A549 (cell line): ENCODE data around the gene ATP2A2. TPM values are rescaled to one million over a fixed set of nuclear protein-coding genes. Genes with fewer than 3 reads are reported as not detected.

ENCODE experiments used
- ATAC-seq, 2 experiments: fragments of 200-7000 bp in 1 of 2; fragments of >200 bp in 1 of 2; cut with Nextera tagmentation in 1 of 2; cut with Tn5 transposase in 1 of 2; 3 replicates each; pipeline versions ENCODE4 v1.8.0 to v1.9.1; 2018 to 2020; ENCODE audit warnings: mild to moderate bottlenecking in 1 of 2, moderate library complexity in 1 of 2
- CTCF ChIA-PET: fragments of 300-600 bp; sonication (Branson Sonifier 250); formaldehyde crosslinking; extraction: SDS; loops from one replicate; lab custom pipeline; 2021; ENCODE audit warnings: antibody characterized with exemption, inconsistent platforms; lab: Yijun Ruan, JAX
- POLR2A ChIA-PET: fragments of 350-600 bp; formaldehyde crosslinking; extraction: SDS; loops from one replicate; lab custom pipeline; 2021; ENCODE audit warnings: antibody characterized with exemption, inconsistent platforms; lab: Yijun Ruan, JAX
- DNase-seq, 2 experiments: peaks; one replicate each; pipeline versions ENCODE4 v3.0.0 to v3.0.0-alpha.2; 2011 to 2016; ENCODE audit warnings: low read depth in 1 of 2, low spot score in 1 of 2
- FAIRE-seq: peaks from 2 replicates; lab custom pipeline; 2011; peaks lifted over from hg19 to GRCh38; lab: Jason Lieb, UNC
- H3K27ac ChIP-seq, 2 experiments: fragments of >200 bp; sonication (Bioruptor Twin); formaldehyde crosslinking; 3 replicates each; pipeline ENCODE4 v1.5.1; 2016 to 2017
- H3K4me1 ChIP-seq: fragments of >200 bp; sonication (Bioruptor Twin); formaldehyde crosslinking; 3 replicates; pipeline ENCODE4 v1.6.1; 2016
- H3K4me2 ChIP-seq: fragments of >200 bp; sonication (Bioruptor Twin); formaldehyde crosslinking; 3 replicates; pipeline ENCODE4 v1.6.1; 2016
- H3K4me3 ChIP-seq: fragments of >200 bp; sonication (Bioruptor Twin); formaldehyde crosslinking; 3 replicates; pipeline ENCODE4 v1.5.1; 2016
- H3K9me3 ChIP-seq: fragments of >200 bp; sonication (Bioruptor Twin); formaldehyde crosslinking; 3 replicates; pipeline ENCODE4 v1.6.1; 2016
- CEBPB ChIP-seq, 2 experiments: fragments of >200 bp in 1 of 2; sonication (Bioruptor Twin) in 1 of 2; formaldehyde crosslinking in 1 of 2; IDR thresholded peaks; 2 replicates each; pipeline ENCODE4 v1.6.1; 2012 to 2016
- CHD2 ChIP-seq: fragments of 150-350 bp; IDR thresholded peaks from 2 replicates; pipeline ENCODE4 v1.6.1; 2014; ENCODE audit warnings: low read length; ENCODE audit not compliant: partially characterized antibody
- CHD4 ChIP-seq: fragments of 200-600 bp; sonication (generic); IDR thresholded peaks from 2 replicates; pipeline ENCODE4 v1.6.1; 2016; ENCODE audit warnings: antibody characterized with exemption, mild to moderate bottlenecking, borderline replicate concordance
- EHF ChIP-seq: fragments of 250-450 bp; sonication (Bioruptor Pico); IDR thresholded peaks from 2 replicates; pipeline ENCODE4 v1.5.0; 2020; ENCODE audit warnings: mild to moderate bottlenecking
- EP300 ChIP-seq, 2 experiments: fragments of >200 bp; sonication (Bioruptor Twin); formaldehyde crosslinking; IDR thresholded peaks; 2 replicates in 1 of 2; 3 replicates in 1 of 2; pipeline ENCODE4 v1.6.1; 2016 to 2017
- HDAC2 ChIP-seq: fragments of 200-600 bp; sonication (generic); IDR thresholded peaks from 2 replicates; pipeline ENCODE4 v1.6.1; 2016
- HEYL ChIP-seq: fragments of 250-450 bp; sonication (Bioruptor Pico); IDR thresholded peaks from 2 replicates; pipeline ENCODE4 v1.8.0; 2021; ENCODE audit warnings: mild to moderate bottlenecking, moderate library complexity
- HOXB5 ChIP-seq: fragments of 250-450 bp; sonication (Bioruptor Pico); IDR thresholded peaks from 2 replicates; pipeline ENCODE4 v1.5.0; 2020; ENCODE audit warnings: mild to moderate bottlenecking, moderate library complexity
- MAZ ChIP-seq: fragments of 150-350 bp; IDR thresholded peaks from 2 replicates; pipeline ENCODE4 v1.6.1; 2014; ENCODE audit warnings: antibody characterized with exemption, low read depth, low read length, borderline replicate concordance
- MYC ChIP-seq: IDR thresholded peaks from 2 replicates; pipeline ENCODE4 v1.6.1; 2012; ENCODE audit warnings: mild to moderate bottlenecking, inconsistent platforms, low read length, improper control_type of control experiment, borderline replicate concordance
- POLR2A ChIP-seq: IDR thresholded peaks from 2 replicates; pipeline ENCODE4 v1.6.1; 2012; ENCODE audit warnings: mild to moderate bottlenecking, low read length
- RAD21 ChIP-seq, 2 experiments: fragments of >200 bp in 1 of 2; sonication (Bioruptor Twin) in 1 of 2; formaldehyde crosslinking in 1 of 2; IDR thresholded peaks in 1 of 2; conservative IDR thresholded peaks in 1 of 2; 2 replicates in 1 of 2; 3 replicates in 1 of 2; pipeline ENCODE4 v1.6.1; 2012 to 2018; ENCODE audit warnings: inconsistent platforms in 1 of 2
- RARB ChIP-seq: fragments of 250-450 bp; sonication (Bioruptor Pico); IDR thresholded peaks from 2 replicates; pipeline ENCODE4 v1.8.0; 2021; ENCODE audit warnings: mild to moderate bottlenecking, moderate library complexity
- TP53 ChIP-seq: fragments of 250-450 bp; sonication (Bioruptor Pico); IDR thresholded peaks from 2 replicates; pipeline ENCODE4 v1.5.0; 2021; ENCODE audit warnings: mild to moderate bottlenecking, moderate library complexity
- ZNF302 ChIP-seq: fragments of 250-450 bp; sonication (Bioruptor Pico); IDR thresholded peaks from 2 replicates; pipeline ENCODE4 v1.9.0; 2021; ENCODE audit warnings: inconsistent platforms, mild to moderate bottlenecking, moderate library complexity
- WGBS: methylation state at CpG from one replicate; pipeline ENCODE4 v1.1.6; 2017; ENCODE audit errors: missing lambda C conversion rate; 5-methylcytosine and 5-hydroxymethylcytosine counted together
- polyA plus RNA-seq, 4 experiments: library from polyadenylated mRNA; depleted of rRNA in 3 of 4; stranded (reverse); fragments of >200 nt; fragmentation: RNase III in 1 of 4; extraction: RNeasy Plus Mini Kit Qiagen cat#74134 plus additional on column Dnase treatment in 1 of 4; gene quantifications; 2 replicates in 3 of 4; 3 replicates in 1 of 4; pipeline ENCODE4 v1.2.3, GENCODE V29; 2011 to 2017
- TF ChIP-seq, protein P1 (sequence below): fragments of >200 bp; sonication (Bioruptor Twin); formaldehyde crosslinking; IDR thresholded peaks from 3 replicates; pipeline ENCODE4 v1.6.1; 2016
- TF ChIP-seq, protein P2 (sequence below): fragments of 200-600 bp; sonication (generic); IDR thresholded peaks from 2 replicates; pipeline ENCODE4 v1.6.1; 2016; ENCODE audit warnings: antibody characterized with exemption, mild to moderate bottlenecking, moderate library complexity
- TF ChIP-seq, protein P3 (sequence below): IDR thresholded peaks from 2 replicates; pipeline ENCODE4 v1.6.1; 2012
- TF ChIP-seq, protein P4 (sequence below): IDR thresholded peaks from 2 replicates; pipeline ENCODE4 v1.6.1; 2012
- TF ChIP-seq, protein P5 (sequence below): fragments of 250-450 bp; sonication (Bioruptor Pico); IDR thresholded peaks from 2 replicates; pipeline ENCODE4 v1.5.0; 2020; ENCODE audit warnings: low read depth, mild to moderate bottlenecking, moderate library complexity
- TF ChIP-seq, protein P6 (sequence below): fragments of 450-650 bp; IDR thresholded peaks from 2 replicates; pipeline ENCODE4 v1.6.1; 2014; ENCODE audit warnings: antibody characterized with exemption

The ATP2A2 gene
- polyA plus RNA-seq, 2 of the 4 experiments (the other 2 are of a cell fraction): 342 to 415 TPM

DNA sequence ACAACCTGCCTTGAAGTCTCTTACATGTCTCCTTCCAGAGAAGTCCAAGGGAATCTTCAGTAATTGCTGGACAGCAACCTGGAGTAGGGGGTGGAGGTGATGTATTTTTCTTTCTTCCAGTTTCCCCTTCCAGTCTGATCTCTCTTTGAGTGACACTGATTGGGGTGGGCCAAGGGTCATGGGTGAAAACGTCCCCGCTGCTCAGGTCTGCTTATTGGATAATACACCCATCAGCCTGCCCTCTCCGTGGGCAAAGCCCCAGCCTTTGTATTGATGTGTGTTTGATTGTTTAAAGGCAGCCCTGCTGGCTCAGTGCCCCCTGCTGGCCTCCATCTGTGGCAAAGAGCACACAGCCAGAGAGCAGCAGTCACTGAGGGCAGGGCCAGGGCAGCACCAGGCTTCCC is 35.7 kb upstream of the ATP2A2 start (continued):
- TF ChIP-seq HEYL (CRISPR knock-in tag): no peak
- TF ChIP-seq, protein P1, sequence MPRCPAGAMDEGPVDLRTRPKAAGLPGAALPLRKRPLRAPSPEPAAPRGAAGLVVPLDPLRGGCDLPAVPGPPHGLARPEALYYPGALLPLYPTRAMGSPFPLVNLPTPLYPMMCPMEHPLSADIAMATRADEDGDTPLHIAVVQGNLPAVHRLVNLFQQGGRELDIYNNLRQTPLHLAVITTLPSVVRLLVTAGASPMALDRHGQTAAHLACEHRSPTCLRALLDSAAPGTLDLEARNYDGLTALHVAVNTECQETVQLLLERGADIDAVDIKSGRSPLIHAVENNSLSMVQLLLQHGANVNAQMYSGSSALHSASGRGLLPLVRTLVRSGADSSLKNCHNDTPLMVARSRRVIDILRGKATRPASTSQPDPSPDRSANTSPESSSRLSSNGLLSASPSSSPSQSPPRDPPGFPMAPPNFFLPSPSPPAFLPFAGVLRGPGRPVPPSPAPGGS: no peak
- TF ChIP-seq EP300 (IDR thresholded peaks at IDR 0.05): no peak
- TF ChIP-seq, protein P2, sequence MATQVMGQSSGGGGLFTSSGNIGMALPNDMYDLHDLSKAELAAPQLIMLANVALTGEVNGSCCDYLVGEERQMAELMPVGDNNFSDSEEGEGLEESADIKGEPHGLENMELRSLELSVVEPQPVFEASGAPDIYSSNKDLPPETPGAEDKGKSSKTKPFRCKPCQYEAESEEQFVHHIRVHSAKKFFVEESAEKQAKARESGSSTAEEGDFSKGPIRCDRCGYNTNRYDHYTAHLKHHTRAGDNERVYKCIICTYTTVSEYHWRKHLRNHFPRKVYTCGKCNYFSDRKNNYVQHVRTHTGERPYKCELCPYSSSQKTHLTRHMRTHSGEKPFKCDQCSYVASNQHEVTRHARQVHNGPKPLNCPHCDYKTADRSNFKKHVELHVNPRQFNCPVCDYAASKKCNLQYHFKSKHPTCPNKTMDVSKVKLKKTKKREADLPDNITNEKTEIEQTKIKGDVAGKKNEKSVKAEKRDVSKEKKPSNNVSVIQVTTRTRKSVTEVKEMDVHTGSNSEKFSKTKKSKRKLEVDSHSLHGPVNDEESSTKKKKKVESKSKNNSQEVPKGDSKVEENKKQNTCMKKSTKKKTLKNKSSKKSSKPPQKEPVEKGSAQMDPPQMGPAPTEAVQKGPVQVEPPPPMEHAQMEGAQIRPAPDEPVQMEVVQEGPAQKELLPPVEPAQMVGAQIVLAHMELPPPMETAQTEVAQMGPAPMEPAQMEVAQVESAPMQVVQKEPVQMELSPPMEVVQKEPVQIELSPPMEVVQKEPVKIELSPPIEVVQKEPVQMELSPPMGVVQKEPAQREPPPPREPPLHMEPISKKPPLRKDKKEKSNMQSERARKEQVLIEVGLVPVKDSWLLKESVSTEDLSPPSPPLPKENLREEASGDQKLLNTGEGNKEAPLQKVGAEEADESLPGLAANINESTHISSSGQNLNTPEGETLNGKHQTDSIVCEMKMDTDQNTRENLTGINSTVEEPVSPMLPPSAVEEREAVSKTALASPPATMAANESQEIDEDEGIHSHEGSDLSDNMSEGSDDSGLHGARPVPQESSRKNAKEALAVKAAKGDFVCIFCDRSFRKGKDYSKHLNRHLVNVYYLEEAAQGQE: peak; percentile 74
- no peak for TF ChIP-seq CEBPB (IDR thresholded peaks at IDR 0.05)
- TF ChIP-seq HOXB5 (CRISPR knock-in tag): no peak

DNA sequence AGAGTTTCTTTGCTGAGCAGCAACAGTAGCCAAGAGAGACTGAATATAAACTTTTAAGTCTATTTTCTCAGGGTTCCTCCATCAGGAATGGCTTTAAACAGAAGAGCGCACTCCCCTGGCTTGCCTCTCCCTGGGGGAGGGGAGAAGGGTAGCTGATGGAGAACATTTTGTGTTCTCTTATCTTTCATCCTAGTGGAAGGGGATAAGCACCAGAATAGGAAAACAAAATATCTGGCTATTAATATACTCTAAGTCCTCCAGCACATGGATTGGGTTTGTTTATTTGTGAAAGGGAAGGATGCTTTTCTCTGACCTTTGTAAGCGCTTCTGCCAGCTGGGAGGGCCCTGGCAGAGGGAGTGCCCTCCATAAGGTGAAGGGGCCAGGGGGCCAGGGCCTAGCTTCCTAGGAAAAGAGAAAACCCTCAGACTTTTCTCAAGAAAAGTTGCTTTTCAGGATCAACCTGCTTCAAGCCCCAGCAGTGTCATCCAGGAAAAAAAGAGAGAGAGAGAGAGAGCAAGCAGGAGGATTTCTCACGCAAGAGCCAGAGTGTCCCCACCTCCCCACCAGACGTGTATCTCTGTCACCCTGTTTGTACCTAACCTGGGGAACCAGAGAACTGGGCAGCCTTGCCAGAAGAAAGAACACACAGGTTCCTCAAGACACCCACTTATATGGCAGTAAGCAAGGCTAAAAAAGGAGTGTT is 34.3 kb upstream of the ATP2A2 start:
- H3K4me3 ChIP-seq: peak overlapping the region; percentile 6; the same call in 1 of the 3 replicates

DNA sequence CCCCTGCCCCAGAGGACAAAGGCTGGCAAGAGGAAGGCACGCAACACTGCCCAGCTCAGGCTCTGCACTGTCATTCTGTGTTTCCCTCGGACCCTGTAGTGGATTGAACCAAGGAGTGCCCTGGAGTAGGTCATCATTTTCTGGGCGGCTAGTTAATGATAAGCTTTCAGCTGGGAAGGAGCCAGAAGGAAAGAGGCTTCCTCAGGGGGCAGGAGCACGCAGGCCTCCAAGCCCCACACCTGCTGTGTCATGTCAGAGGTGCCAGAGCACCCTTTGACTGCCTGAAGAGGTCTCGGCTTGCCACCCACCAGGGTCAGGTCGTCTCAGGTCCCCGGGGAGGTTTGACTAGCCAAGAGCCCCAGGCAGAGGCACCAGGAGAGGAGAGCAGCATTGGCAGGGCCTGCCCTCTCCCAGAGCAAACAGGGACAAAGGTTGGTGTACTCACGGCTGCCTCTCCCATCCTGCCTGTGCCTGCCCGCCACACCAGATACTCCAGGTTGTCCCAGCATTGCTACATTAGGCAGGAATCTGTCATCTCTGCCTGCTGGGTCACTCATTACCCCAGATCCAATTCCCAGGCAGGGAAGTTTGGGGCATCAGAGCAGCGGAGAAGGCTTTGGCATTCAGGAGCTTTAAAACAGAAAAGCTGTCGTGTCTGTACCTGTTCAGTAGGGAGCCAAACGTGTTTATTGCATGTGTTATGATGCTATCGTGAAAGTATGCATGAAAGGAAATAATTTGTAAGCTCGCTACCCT is 33.5 kb upstream of the ATP2A2 start:
- peaks cover 76% of the 10 kb centered on the region for H3K4me1 ChIP-seq
- peak overlapping the region; percentile 89 for H3K4me2 ChIP-seq
- H3K27ac ChIP-seq: peak overlapping the region; percentile 96 to 97
- 0 out of 3 replicates have a peak overlapping the region, but pooled peaks have one; percentile 6 for H3K4me3 ChIP-seq
- WGBS: 3% methylated on average over 14 of the region's 14 CpGs
- FAIRE-seq: peak; percentile 95
- peak; percentile 87 to 89 for ATAC-seq
- ChIA-PET POLR2A (interaction anchor here (0.5 to 2.1 kb wide), 11 partner anchors 9 to 138 kb away, joined by 3 to 40 read pairs (median 4); partner anchors contain the start of genes ATP2A2 and IFT81), CTCF (interaction anchor here (0.7 to 13.6 kb wide), 6 partner anchors 20 to 202 kb away, joined by 3 to 100 read pairs (median 8); partner anchors contain the start of genes ARPC3 and ATP2A2)
- 0 out of 3 replicates have a peak, but pooled peaks cover 2% of the 10 kb centered on the region for H3K9me3 ChIP-seq
- peak; percentile 90 to 99 for DNase-seq
- TF ChIP-seq, protein P3, sequence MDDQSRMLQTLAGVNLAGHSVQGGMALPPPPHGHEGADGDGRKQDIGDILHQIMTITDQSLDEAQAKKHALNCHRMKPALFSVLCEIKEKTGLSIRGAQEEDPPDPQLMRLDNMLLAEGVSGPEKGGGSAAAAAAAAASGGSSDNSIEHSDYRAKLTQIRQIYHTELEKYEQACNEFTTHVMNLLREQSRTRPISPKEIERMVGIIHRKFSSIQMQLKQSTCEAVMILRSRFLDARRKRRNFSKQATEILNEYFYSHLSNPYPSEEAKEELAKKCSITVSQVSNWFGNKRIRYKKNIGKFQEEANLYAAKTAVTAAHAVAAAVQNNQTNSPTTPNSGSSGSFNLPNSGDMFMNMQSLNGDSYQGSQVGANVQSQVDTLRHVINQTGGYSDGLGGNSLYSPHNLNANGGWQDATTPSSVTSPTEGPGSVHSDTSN: peak; percentile 58
- TF ChIP-seq, protein P1: peak; percentile 70
- no peak; the same call in 1 of the 2 replicates for TF ChIP-seq MYC
- TF ChIP-seq HDAC2: no peak
- TF ChIP-seq MAZ: 0 out of 2 replicates have a peak, but pooled peaks have one; percentile 19
- peak in 1 of 2 experiments; percentile 68; a peak in 2 of 4 replicates for TF ChIP-seq CEBPB (IDR thresholded peaks at IDR 0.05)
- TF ChIP-seq RAD21 (conservative IDR thresholded peaks at IDR 0.05 in 1 of 2, IDR thresholded peaks at IDR 0.05 in 1 of 2): peak in 1 of 2 experiments; percentile 62
- TF ChIP-seq, protein P4, sequence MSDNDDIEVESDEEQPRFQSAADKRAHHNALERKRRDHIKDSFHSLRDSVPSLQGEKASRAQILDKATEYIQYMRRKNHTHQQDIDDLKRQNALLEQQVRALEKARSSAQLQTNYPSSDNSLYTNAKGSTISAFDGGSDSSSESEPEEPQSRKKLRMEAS: peak; percentile 81
- TF ChIP-seq RARB: no peak

More for the DNA sequence above, 34.3 kb upstream of the ATP2A2 start:
- H3K4me2 ChIP-seq: peak overlapping the region; percentile 89
- 0 out of 3 replicates have a peak, but pooled peaks cover 2% of the 10 kb centered on the region for H3K9me3 ChIP-seq
- TF ChIP-seq HOXB5 (CRISPR knock-in tag): 0 out of 2 replicates have a peak, but pooled peaks have one; percentile 38
- 0 out of 2 replicates have a peak, but pooled peaks have one; percentile 15 for TF ChIP-seq ZNF302 (CRISPR knock-in tag)
- TF ChIP-seq, protein P5, sequence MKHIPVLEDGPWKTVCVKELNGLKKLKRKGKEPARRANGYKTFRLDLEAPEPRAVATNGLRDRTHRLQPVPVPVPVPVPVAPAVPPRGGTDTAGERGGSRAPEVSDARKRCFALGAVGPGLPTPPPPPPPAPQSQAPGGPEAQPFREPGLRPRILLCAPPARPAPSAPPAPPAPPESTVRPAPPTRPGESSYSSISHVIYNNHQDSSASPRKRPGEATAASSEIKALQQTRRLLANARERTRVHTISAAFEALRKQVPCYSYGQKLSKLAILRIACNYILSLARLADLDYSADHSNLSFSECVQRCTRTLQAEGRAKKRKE (CRISPR knock-in tag): 0 out of 2 replicates have a peak, but pooled peaks have one; percentile 51
- no peak for TF ChIP-seq POLR2A
- TF ChIP-seq RAD21 (conservative IDR thresholded peaks at IDR 0.05 in 1 of 2, IDR thresholded peaks at IDR 0.05 in 1 of 2): no peak
- TF ChIP-seq CHD4: no peak
- TF ChIP-seq, protein P6, sequence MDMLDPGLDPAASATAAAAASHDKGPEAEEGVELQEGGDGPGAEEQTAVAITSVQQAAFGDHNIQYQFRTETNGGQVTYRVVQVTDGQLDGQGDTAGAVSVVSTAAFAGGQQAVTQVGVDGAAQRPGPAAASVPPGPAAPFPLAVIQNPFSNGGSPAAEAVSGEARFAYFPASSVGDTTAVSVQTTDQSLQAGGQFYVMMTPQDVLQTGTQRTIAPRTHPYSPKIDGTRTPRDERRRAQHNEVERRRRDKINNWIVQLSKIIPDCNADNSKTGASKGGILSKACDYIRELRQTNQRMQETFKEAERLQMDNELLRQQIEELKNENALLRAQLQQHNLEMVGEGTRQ: no peak
- TF ChIP-seq TP53 (CRISPR knock-in tag): 0 out of 2 replicates have a peak, but pooled peaks have one; percentile 53
- TF ChIP-seq EHF (CRISPR knock-in tag): peak; percentile 73
- peak; percentile 7 for TF ChIP-seq CHD2
- DNase-seq (no peak), ATAC-seq (peak in 1 of 2 experiments; percentile 31; a peak in 3 of 6 replicates), FAIRE-seq (no peak)
- H3K27ac ChIP-seq: peak overlapping the region; percentile 96 to 97
- POLR2A ChIA-PET: interaction anchor here (0.5 to 2.1 kb wide), 7 partner anchors 12 to 123 kb away, joined by 3 to 40 read pairs (median 4); partner anchors contain the start of genes ATP2A2 and IFT81
- CTCF ChIA-PET: interaction anchor here (2.6 to 13.6 kb wide), 3 partner anchors 20 to 33 kb away, joined by 12 to 100 read pairs (median 15); partner anchors contain the start of gene ATP2A2
- WGBS: 26% methylated on average over 4 of the region's 4 CpGs
- peaks cover 75% of the 10 kb centered on the region for H3K4me1 ChIP-seq
